Prostate gland (tissue), 2 donors: ENCODE data around the gene C1orf87. TPM values are rescaled to one million over a fixed set of nuclear protein-coding genes. Genes with fewer than 3 reads are reported as not detected.

Source experiments
- DNase-seq: peaks from one replicate; pipeline ENCODE4 v3.0.0-alpha.2; 2019; ENCODE audit warnings: low spot score
- H3K27ac ChIP-seq, 2 donors: fragments of 200-600 bp; sonication (generic); 2 replicates each; pipeline ENCODE4 v1.5.1; 2017 to 2019
- H3K27me3 ChIP-seq: fragments of 200-600 bp; sonication (generic); replicated peaks from 2 replicates; pipeline ENCODE4 v1.5.1; 2019; ENCODE audit not compliant: insufficient read depth
- H3K36me3 ChIP-seq, 2 donors: fragments of 200-600 bp; sonication (generic); 1 replicate in 1 of 2; 2 replicates in 1 of 2; pipeline versions ENCODE4 v1.5.1 to v1.8.1; 2017 to 2019
- H3K4me1 ChIP-seq: fragments of 200-600 bp; sonication (generic); replicated peaks from 2 replicates; pipeline ENCODE4 v1.5.1; 2019
- H3K4me3 ChIP-seq, 2 donors: fragments of 200-600 bp; sonication (generic); 2 replicates each; pipeline ENCODE4 v1.5.1; 2017 to 2019
- H3K9me3 ChIP-seq: fragments of 200-600 bp; sonication (generic); 2 replicates; pipeline ENCODE4 v1.5.1; 2017
- POLR2A ChIP-seq: fragments of 450-650 bp; IDR thresholded peaks from one replicate; pipeline ENCODE4 v1.6.1; 2016; ENCODE audit warnings: antibody characterized with exemption, mild to moderate bottlenecking
- POLR2AphosphoS5 ChIP-seq: sonication (generic); formaldehyde crosslinking; IDR thresholded peaks from one replicate; pipeline ENCODE4 v1.6.1; 2017; ENCODE audit warnings: antibody characterized with exemption
- WGBS: methylation state at CpG from one replicate; pipeline ENCODE4 v1.1.5; 2018; 5-methylcytosine and 5-hydroxymethylcytosine counted together
- intact Hi-C: fragments of 100-400 bp; cut with DNase I; formaldehyde crosslinking; loops from one replicate; pipeline ENCODE4 v1.14.2; 2022
- total RNA-seq, 2 donors: library from RNA; depleted of rRNA; stranded (reverse); fragments of >200 nt; gene quantifications; one replicate each; pipeline ENCODE4 v1.1.0, GENCODE V29; 2016
- TF ChIP-seq, protein P1 (sequence below), 4 experiments: fragments of 200-600 bp in 2 of 4; fragments of 450-650 bp in 2 of 4; sonication (generic) in 2 of 4; IDR thresholded peaks; 1 replicate in 3 of 4; 2 replicates in 1 of 4; pipeline ENCODE4 v1.5.1; 2016 to 2019; ENCODE audit warnings: antibody characterized with exemption in 4 of 4, mild to moderate bottlenecking in 2 of 4, moderate library complexity in 2 of 4

C1orf87 gene
- total RNA-seq, 2 donors from 2014 or later = 0.74 TPM; not detected in 1

DNA sequence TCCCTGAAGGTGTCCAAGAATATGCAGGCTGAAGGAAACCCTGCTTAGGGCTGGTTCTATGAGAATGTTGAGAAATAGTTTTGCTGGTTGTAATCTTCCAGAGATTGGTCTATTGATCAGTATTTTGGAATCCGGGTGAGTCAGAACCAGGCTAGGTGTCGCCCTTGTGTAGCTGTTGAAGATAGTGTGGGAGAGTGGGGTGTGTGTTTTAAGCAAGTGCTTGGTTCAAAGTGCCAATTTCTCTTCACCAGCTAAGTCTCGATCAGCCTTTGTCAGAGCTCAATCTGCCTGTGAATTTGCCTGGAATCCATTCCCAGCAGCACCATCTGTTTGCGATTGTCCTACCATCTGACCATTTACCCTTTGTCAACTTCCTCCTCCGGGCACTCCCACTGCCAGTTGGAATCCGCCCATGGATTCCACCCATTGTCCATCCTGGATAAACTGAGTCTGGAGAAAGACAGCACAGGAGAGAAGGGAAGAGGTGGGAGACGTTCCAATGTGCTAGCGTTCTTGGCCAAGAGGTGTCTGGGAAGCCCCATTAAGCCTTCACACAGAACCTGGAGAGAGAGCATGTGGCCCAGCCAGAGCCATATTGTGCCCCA, 87.6 kb downstream of the C1orf87 start:
- Histone ChIP-seq H3K27ac (no peak overlapping the region), H3K9me3 (no peaks in the 10 kb centered on the region), H3K36me3 (no peaks in the 10 kb centered on the region), H3K4me1 (no peaks in the 10 kb centered on the region), H3K27me3 (no peaks in the 10 kb centered on the region), H3K4me3 (no peak overlapping the region)
- no peak for DNase-seq
- 87% methylated on average over 8 of the region's 8 CpGs for WGBS
- intact Hi-C loops = no loop called here
- TF ChIP-seq, protein P1, sequence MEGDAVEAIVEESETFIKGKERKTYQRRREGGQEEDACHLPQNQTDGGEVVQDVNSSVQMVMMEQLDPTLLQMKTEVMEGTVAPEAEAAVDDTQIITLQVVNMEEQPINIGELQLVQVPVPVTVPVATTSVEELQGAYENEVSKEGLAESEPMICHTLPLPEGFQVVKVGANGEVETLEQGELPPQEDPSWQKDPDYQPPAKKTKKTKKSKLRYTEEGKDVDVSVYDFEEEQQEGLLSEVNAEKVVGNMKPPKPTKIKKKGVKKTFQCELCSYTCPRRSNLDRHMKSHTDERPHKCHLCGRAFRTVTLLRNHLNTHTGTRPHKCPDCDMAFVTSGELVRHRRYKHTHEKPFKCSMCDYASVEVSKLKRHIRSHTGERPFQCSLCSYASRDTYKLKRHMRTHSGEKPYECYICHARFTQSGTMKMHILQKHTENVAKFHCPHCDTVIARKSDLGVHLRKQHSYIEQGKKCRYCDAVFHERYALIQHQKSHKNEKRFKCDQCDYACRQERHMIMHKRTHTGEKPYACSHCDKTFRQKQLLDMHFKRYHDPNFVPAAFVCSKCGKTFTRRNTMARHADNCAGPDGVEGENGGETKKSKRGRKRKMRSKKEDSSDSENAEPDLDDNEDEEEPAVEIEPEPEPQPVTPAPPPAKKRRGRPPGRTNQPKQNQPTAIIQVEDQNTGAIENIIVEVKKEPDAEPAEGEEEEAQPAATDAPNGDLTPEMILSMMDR (IDR thresholded peaks at IDR 0.05) = no peak
- TF ChIP-seq POLR2A = no peak
- no peak for TF ChIP-seq POLR2AphosphoS5

DNA sequence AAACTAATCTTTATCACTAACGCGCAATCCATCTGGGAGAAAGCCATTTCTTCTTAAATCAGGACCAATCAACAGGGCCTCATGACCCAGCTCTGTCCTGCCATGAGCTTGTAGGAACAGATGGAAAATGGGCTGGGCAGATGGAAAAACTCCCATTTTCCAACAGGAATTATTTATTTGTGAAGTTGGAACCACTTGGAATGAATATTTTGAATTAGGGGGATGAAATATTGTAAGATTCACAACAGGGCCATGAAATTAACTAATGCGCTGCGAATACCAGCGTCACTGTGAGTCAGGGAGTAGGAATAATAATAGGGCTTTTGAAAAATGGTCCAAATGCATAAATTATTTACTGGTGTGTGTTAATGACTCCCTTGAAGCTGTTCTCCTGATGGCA, 93.9 kb downstream of the C1orf87 start:
- Histone ChIP-seq H3K36me3 (no peaks in the 10 kb centered on the region), H3K9me3 (no peaks in the 10 kb centered on the region), H3K27ac (no peak overlapping the region), H3K4me3 (no peak overlapping the region), H3K27me3 (no peaks in the 10 kb centered on the region), H3K4me1 (no peaks in the 10 kb centered on the region)
- WGBS = 93% methylated on average over 5 of the region's 5 CpGs
- DNase-seq = no peak
- TF ChIP-seq POLR2AphosphoS5 (no peak), POLR2A (no peak)
- TF ChIP-seq, protein P1 (IDR thresholded peaks at IDR 0.05) = no peak
- intact Hi-C loops = loop anchor here (10.0 kb wide), 3 partner anchors 305 to 1875 kb away; no protein-coding TSS in a partner anchor

DNA sequence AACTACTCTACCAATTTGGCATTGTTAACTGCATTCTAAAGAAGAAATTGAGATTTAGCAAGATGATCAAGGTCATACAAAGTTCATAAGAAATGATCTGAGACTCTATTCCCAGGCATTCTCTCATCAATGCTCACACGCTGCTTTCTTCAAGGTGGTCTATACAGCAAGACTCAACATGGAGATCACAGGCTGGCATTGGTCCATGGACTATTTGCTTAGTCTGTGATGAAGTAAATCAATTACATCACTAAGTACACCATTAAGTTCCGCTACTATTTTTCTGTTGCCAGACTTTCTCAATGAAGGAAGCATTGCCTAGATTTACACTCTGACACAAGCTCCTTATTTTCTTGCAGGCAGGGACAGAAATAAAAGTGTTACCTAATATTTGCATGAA, 95.1 kb downstream of the C1orf87 start:
- Histone ChIP-seq H3K27me3 (no peaks in the 10 kb centered on the region), H3K27ac (no peak overlapping the region), H3K9me3 (no peaks in the 10 kb centered on the region), H3K4me3 (no peak overlapping the region), H3K36me3 (no peaks in the 10 kb centered on the region), H3K4me1 (no peaks in the 10 kb centered on the region)
- 78% methylated on average over 2 of the region's 2 CpGs for WGBS
- intact Hi-C loops = loop anchor here (10.0 kb wide), 3 partner anchors 306 to 1876 kb away; no protein-coding TSS in a partner anchor
- DNase-seq = no peak
- TF ChIP-seq, protein P1 (IDR thresholded peaks at IDR 0.05) = no peak

DNA sequence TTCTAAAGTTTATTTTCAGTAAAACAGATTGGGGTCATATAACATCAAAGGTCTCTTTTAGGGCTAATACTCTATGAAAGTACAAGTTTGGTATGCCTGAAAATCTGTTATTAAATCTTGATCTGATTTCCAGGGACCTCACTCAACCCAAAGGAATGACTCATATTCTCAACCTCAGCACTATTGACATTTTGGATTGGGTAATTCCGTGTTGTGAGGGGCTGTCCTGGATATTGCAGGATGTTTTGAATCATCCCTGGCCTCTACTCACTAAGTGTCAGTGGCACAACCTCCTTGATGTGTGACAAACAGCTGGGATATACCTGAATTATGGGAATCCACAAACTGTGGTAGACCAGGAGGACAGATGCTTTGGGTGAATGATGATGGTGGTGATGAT, 95.5 kb downstream of the C1orf87 start:
- Histone ChIP-seq H3K27ac (no peak overlapping the region), H3K4me3 (no peak overlapping the region), H3K27me3 (no peaks in the 10 kb centered on the region), H3K36me3 (no peaks in the 10 kb centered on the region), H3K4me1 (no peaks in the 10 kb centered on the region), H3K9me3 (no peaks in the 10 kb centered on the region)
- TF ChIP-seq POLR2AphosphoS5 (no peak), POLR2A (no peak)
- TF ChIP-seq, protein P1 (IDR thresholded peaks at IDR 0.05) = no peak
- WGBS = 93% methylated on average over 1 of the region's 1 CpG
- DNase-seq = no peak
- intact Hi-C loops = loop anchor here (10.0 kb wide), 3 partner anchors 307 to 1877 kb away; no protein-coding TSS in a partner anchor

DNA sequence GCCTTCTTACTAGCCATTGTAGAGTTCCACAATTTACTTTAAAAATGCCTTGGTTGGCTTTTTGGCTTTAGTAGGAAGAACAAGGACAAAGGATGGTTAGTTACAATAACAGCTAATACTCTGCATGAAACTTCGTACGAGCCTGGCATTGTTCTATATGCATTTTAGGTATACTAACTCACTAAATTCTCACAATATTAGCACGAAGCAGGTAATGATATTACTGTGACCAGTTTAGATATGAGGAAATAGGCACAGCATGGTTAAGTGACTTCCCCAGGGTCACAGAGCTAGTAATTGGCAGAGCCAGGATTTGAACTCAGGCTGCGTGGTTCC, 96.5 kb downstream of the C1orf87 start:
- TF ChIP-seq, protein P1 (IDR thresholded peaks at IDR 0.05) = no peak
- TF ChIP-seq POLR2AphosphoS5 (no peak), POLR2A (no peak)
- Histone ChIP-seq H3K27ac (no peak overlapping the region), H3K4me3 (no peak overlapping the region), H3K27me3 (no peaks in the 10 kb centered on the region), H3K36me3 (no peaks in the 10 kb centered on the region), H3K9me3 (no peaks in the 10 kb centered on the region), H3K4me1 (no peaks in the 10 kb centered on the region)
- DNase-seq = no peak
- intact Hi-C loops = loop anchor here (10.0 kb wide), 3 partner anchors 308 to 1878 kb away; no protein-coding TSS in a partner anchor
- WGBS = 77% methylated on average over 4 of the region's 4 CpGs
